ENCODE results near the gene CNOT4.

CNOT4 gene

DNA sequence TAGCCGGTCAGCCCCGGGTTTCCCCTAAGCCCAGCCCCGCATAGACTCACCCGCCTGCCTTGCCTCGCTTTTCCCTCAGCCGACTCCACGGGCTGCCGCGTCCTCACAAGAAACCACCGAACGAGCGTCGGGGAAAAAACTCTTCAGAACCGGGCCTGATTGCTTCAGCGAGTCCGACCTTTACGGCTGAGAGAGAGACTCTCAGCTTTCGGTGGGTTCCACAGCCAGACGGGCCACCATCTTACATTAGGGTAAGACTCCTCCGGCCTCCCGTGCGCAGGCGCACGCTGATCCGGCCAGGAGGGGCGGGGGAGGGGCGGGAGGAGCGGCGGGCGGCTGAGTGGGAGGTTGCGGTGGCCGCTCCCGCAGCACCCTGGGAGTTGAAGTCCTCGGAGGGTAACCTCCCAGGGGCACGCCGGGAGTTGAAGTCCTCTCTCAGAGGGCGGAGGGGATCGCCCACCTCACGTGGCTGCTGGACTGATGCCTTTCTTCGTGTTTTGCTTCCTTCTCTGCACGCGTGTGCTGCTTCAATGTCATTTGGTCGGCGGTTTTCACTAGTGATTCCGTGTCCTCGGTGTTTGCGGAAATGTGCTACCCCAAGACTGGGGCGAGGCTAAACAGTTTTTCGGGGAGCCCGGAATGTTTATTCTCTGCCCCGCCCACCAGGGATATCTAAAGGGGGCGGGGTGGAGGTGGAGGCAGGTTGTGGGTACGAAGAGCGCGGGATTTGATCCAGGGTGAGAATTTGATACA, at the start of gene CNOT4:
Gene CNOT4, minus strand, starts transcription at position 264 of the 753 bp plus-strand sequence. CDS start 71,771 bp downstream, outside the sequence.
- peak; percentile 97 for DNase-seq
- peaks cover 28% of the 10 kb centered on the region for H3K4me1 ChIP-seq (ENCODE audit: insufficient read depth, low read length)
- H3K36me3 ChIP-seq (ENCODE audit: insufficient read depth, low read length) = no peaks in the 10 kb centered on the region
- TF ChIP-seq EZH2 (IDR thresholded peaks at IDR 0.05; ENCODE audit: borderline replicate concordance, low read depth, low read length, severe bottlenecking) (no peak), CTCF (IDR thresholded peaks at IDR 0.05; ENCODE audit: borderline replicate concordance, extremely low read depth, low read length, poor library complexity, severe bottlenecking) (no peak)
- peaks cover 47% of the 10 kb centered on the region for H3K79me2 ChIP-seq (ENCODE audit: insufficient read depth, low read length)
- peak within 1 kb of the TSS; percentile 55 to 77 for H3K4me3 ChIP-seq (ENCODE audit: low read depth in 1 of 2, low read length in 2 of 2)
- no peaks in the 10 kb centered on the region for H3K27me3 ChIP-seq (ENCODE audit: insufficient read depth, low read length, poor library complexity)
- peak within 1 kb of the TSS; percentile 97 for H2AFZ ChIP-seq (ENCODE audit: low read depth, low read length)
- peak within 1 kb of the TSS; percentile 96 for H3K27ac ChIP-seq (ENCODE audit: low read length)
- peak within 1 kb of the TSS; percentile 77 for H3K9ac ChIP-seq (ENCODE audit: low read depth, low read length)
- no peaks in the 10 kb centered on the region for H3K9me3 ChIP-seq (ENCODE audit: insufficient read depth, low read length, severe bottlenecking)
- ATAC-seq (ENCODE audit: insufficient read depth, low read depth) = peak; percentile 92
- peaks cover 5% of the 10 kb centered on the region; the same call in 1 of the 2 replicates for H4K20me1 ChIP-seq (ENCODE audit: insufficient read depth, low read length)
- peak within 1 kb of the TSS; percentile 77 for H3K4me2 ChIP-seq (ENCODE audit: insufficient read depth, low read length)

DNA sequence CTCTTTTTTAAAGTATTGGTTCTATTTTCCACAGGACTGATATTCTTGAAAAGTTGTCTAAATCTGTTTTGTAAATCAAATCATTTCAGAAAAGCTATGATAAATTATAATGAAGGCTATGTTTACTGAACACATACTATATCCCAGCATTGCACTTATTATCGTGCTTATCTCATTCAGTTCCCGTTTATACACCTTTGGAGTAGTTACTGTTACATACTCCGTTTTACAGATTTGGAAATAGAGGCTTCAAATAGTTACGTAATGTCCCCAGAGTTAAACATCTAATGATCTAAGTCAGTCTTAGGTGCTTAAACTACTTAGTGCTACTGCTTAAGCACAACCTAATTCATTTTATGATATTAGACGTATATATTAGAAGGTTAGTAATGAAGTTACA, 49.0 kb upstream of the CNOT4 start:
- H3K4me3 ChIP-seq (ENCODE audit: low read depth in 1 of 2, low read length in 2 of 2) = peak overlapping the region; percentile 76 to 78
- H3K36me3 ChIP-seq (ENCODE audit: insufficient read depth, low read length) = peaks cover 11% of the 10 kb centered on the region
- peak overlapping the region; percentile 88 for H3K9ac ChIP-seq (ENCODE audit: low read depth, low read length)
- no peaks in the 10 kb centered on the region for H3K27me3 ChIP-seq (ENCODE audit: insufficient read depth, low read length, poor library complexity)
- peak overlapping the region; percentile 98 for H3K27ac ChIP-seq (ENCODE audit: low read length)
- H3K4me2 ChIP-seq (ENCODE audit: insufficient read depth, low read length) = peak overlapping the region; percentile 93
- ATAC-seq (ENCODE audit: insufficient read depth, low read depth) (no peak), DNase-seq (no peak)
- TF ChIP-seq EZH2 (IDR thresholded peaks at IDR 0.05; ENCODE audit: borderline replicate concordance, low read depth, low read length, severe bottlenecking) (no peak), CTCF (IDR thresholded peaks at IDR 0.05; ENCODE audit: borderline replicate concordance, extremely low read depth, low read length, poor library complexity, severe bottlenecking) (no peak)
- H3K79me2 ChIP-seq (ENCODE audit: insufficient read depth, low read length) = peaks cover 61% of the 10 kb centered on the region
- peaks cover 22% of the 10 kb centered on the region for H3K4me1 ChIP-seq (ENCODE audit: insufficient read depth, low read length)
- H3K9me3 ChIP-seq (ENCODE audit: insufficient read depth, low read length, severe bottlenecking) = no peaks in the 10 kb centered on the region
- peaks cover 32% of the 10 kb centered on the region; the same call in 1 of the 2 replicates for H4K20me1 ChIP-seq (ENCODE audit: insufficient read depth, low read length)
- peak overlapping the region; percentile 90; the same call in 1 of the 2 replicates for H2AFZ ChIP-seq (ENCODE audit: low read depth, low read length)

- Histone ChIP-seq H3K9me3 (ENCODE audit: insufficient read depth, low read length, severe bottlenecking) (no peaks in the 10 kb centered on the region), H4K20me1 (ENCODE audit: insufficient read depth, low read length) (peaks cover 27% of the 10 kb centered on the region; the same call in 1 of the 2 replicates), H2AFZ (ENCODE audit: low read depth, low read length) (peak overlapping the region; percentile 90), H3K79me2 (ENCODE audit: insufficient read depth, low read length) (peaks cover 56% of the 10 kb centered on the region), H3K4me3 (ENCODE audit: low read depth in 1 of 2, low read length in 2 of 2) (peak overlapping the region; percentile 76 to 78), H3K36me3 (ENCODE audit: insufficient read depth, low read length) (peaks cover 9% of the 10 kb centered on the region), H3K4me2 (ENCODE audit: insufficient read depth, low read length) (peak overlapping the region; percentile 93), H3K4me1 (ENCODE audit: insufficient read depth, low read length) (peaks cover 22% of the 10 kb centered on the region), H3K27me3 (ENCODE audit: insufficient read depth, low read length, poor library complexity) (no peaks in the 10 kb centered on the region), H3K9ac (ENCODE audit: low read depth, low read length) (peak overlapping the region; percentile 88), H3K27ac (ENCODE audit: low read length) (peak overlapping the region; percentile 98)
- TF ChIP-seq EZH2 (IDR thresholded peaks at IDR 0.05; ENCODE audit: borderline replicate concordance, low read depth, low read length, severe bottlenecking) (no peak), CTCF (IDR thresholded peaks at IDR 0.05; ENCODE audit: borderline replicate concordance, extremely low read depth, low read length, poor library complexity, severe bottlenecking) (peak; percentile 76)
- ATAC-seq (ENCODE audit: insufficient read depth, low read depth) (peak; percentile 79), DNase-seq (peak; percentile 78)
Observed at GRCh38 chr7:135558337-135558767, 48.5 kb upstream of the CNOT4 start.

Data from DND-41 (cell line).